Measurements from ENCODE around the gene CASP12. TPM values are rescaled to one million over a fixed set of nuclear protein-coding genes. Genes with fewer than 3 reads are reported as not detected.

CASP12 gene
- total and polyA plus RNA-seq, 2 of the 4 experiments (the other 2 are of a cell fraction), result 0.07 TPM; not detected in 1

DNA sequence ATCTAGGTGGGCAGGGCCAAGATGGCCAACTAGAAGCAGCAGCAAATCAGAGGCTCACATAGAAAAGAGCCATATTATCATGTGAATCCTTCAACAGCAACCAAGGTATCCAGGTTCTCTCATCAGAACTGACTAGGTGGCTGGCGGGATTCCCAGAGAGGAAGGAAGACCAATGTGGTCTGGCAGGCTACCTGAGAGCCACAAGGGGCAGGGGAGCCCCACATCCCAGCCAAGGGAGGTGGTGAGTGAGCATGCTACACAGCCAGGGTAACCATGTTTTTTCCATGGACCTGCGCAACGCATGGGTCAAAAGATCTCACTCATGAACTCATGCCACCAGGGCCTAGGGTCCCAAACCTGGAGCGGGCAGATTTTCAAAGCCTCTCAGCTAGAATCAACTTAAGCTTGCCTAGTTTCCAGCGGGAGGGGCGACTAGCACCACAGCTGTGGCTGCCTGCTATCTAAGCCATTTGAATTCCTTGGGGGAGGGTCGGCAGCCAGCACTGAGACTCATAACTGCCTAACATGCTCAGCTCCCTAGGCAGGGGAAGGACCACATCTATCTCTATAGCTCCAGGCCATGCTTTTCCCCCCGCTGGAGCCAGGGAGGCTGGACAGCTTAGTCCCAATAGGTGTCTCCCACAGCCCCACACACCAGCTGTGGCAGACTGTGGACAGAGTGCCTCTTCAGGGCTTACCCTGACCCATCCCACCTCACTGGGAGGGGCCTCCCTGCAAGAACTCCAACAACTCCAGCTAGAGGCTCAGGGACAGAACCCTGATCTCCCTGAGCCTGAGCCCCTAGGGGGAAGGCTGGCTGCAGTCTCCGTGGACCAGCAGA, 28.7 kb upstream of the CASP12 start:
- Histone ChIP-seq H2BK15ac (ENCODE audit: low read depth, low read length) (no peak overlapping the region), H4K8ac (ENCODE audit: low read depth in 2 of 2, low read length in 2 of 2) (no peak overlapping the region), H2BK120ac (ENCODE audit: low read depth, low read length) (no peak overlapping the region), H3K27me3 (ENCODE audit: control insufficient read depth, insufficient read depth, low read length) (no peaks in the 10 kb centered on the region), H3K23ac (ENCODE audit: low read depth, low read length) (no peak overlapping the region), H3K27ac (ENCODE audit: insufficient read depth, low read length) (no peak overlapping the region), H3K4me3 (ENCODE audit: insufficient read depth, low read depth, low read length) (no peak overlapping the region), H3K79me1 (ENCODE audit: low read depth in 1 of 2, low read length in 2 of 2) (no peaks in the 10 kb centered on the region), H3K9me3 (ENCODE audit: control insufficient read depth, insufficient read depth, low read length) (no peaks in the 10 kb centered on the region), H4K91ac (ENCODE audit: insufficient read depth, low read depth, low read length) (no peak overlapping the region), H3K56ac (ENCODE audit: extremely low read depth, insufficient read depth, low read length) (no peak overlapping the region), H3K14ac (replicated peaks; ENCODE audit: low read depth, low read length) (no peak overlapping the region), H3K18ac (ENCODE audit: low read depth, low read length) (no peak overlapping the region), H2AK9ac (replicated peaks; ENCODE audit: low read depth, low read length, poor library complexity) (no peak overlapping the region), H2AFZ (replicated peaks; ENCODE audit: low read length, poor library complexity) (peak overlapping the region; percentile 17), H2BK20ac (ENCODE audit: low read depth, low read length) (no peak overlapping the region), H3K36me3 (ENCODE audit: control insufficient read depth, insufficient read depth, low read length) (no peaks in the 10 kb centered on the region), H2BK5ac (ENCODE audit: low read depth, low read length, poor library complexity, severe bottlenecking) (no peak overlapping the region), H4K20me1 (ENCODE audit: insufficient read depth, low read length) (no peaks in the 10 kb centered on the region), H4K5ac (ENCODE audit: low read depth, low read length) (no peak overlapping the region), H3K4me2 (ENCODE audit: low read depth, low read length) (no peak overlapping the region), H3K4ac (ENCODE audit: low read depth, low read length) (no peak overlapping the region), H2AK5ac (ENCODE audit: low read depth, low read length) (no peak overlapping the region; the same call in 1 of the 2 replicates), H3K9me1 (ENCODE audit: insufficient read depth, low read length) (no peaks in the 10 kb centered on the region), H3K9ac (ENCODE audit: low read depth, low read length) (no peak overlapping the region), H3K4me1 (ENCODE audit: control insufficient read depth, insufficient read depth, low read length) (no peaks in the 10 kb centered on the region)
- WGBS, 2 experiments (ENCODE audit: extremely low coverage in 2 of 2, insufficient read length in 1 of 2), result 75% methylated on average over 2 of the region's 9 CpGs; no CpG with 5 or more reads in 1 of the 2 experiments
- ATAC-seq (ENCODE audit: low read depth) (no peak), DNase-seq (no peak)
- POLR2A ChIA-PET (ENCODE audit: unreplicated experiment), result no interaction called here
- CTCF ChIA-PET, result no interaction called here
- TF ChIP-seq POLR2A (IDR thresholded peaks at IDR 0.05; ENCODE audit: low read depth, low read length) (no peak), MAZ (IDR thresholded peaks at IDR 0.05; ENCODE audit: borderline replicate concordance, low read depth, low read length) (peak; percentile 69; the same call in 1 of the 2 replicates)
- TF ChIP-seq, protein P1, sequence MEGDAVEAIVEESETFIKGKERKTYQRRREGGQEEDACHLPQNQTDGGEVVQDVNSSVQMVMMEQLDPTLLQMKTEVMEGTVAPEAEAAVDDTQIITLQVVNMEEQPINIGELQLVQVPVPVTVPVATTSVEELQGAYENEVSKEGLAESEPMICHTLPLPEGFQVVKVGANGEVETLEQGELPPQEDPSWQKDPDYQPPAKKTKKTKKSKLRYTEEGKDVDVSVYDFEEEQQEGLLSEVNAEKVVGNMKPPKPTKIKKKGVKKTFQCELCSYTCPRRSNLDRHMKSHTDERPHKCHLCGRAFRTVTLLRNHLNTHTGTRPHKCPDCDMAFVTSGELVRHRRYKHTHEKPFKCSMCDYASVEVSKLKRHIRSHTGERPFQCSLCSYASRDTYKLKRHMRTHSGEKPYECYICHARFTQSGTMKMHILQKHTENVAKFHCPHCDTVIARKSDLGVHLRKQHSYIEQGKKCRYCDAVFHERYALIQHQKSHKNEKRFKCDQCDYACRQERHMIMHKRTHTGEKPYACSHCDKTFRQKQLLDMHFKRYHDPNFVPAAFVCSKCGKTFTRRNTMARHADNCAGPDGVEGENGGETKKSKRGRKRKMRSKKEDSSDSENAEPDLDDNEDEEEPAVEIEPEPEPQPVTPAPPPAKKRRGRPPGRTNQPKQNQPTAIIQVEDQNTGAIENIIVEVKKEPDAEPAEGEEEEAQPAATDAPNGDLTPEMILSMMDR (conservative IDR thresholded peaks at IDR 0.05; ENCODE audit: low read depth, low read length), result no peak
- dilution Hi-C loops (cut with HindIII; ENCODE audit: low sequenced_read_pairs, unreplicated experiment) (no loop called here), in situ Hi-C loops (cut with MboI; ENCODE audit: low sequenced_read_pairs) (loop anchor here (25.0 kb wide), 1 partner anchor 935 kb away; no protein-coding TSS in a partner anchor), intact Hi-C loops (cut with micrococcal nuclease) (no loop called here)
- no TSS peak for BruUV-seq (replicated peaks)
